UCSD-AML1 (cell line): ENCODE measurements around the gene BNIP3.
"Not testable (repeated sequence)": the region's sequence is repeated elsewhere in the genome, so short reads cannot be mapped to it uniquely, and the experiment has no call there.

Experiments used
- DNase-seq: peaks from one replicate; lab custom pipeline; 2025; ENCODE audit not compliant: unreplicated experiment; lab: John Stamatoyannopoulos, UW

BNIP3 gene

DNA sequence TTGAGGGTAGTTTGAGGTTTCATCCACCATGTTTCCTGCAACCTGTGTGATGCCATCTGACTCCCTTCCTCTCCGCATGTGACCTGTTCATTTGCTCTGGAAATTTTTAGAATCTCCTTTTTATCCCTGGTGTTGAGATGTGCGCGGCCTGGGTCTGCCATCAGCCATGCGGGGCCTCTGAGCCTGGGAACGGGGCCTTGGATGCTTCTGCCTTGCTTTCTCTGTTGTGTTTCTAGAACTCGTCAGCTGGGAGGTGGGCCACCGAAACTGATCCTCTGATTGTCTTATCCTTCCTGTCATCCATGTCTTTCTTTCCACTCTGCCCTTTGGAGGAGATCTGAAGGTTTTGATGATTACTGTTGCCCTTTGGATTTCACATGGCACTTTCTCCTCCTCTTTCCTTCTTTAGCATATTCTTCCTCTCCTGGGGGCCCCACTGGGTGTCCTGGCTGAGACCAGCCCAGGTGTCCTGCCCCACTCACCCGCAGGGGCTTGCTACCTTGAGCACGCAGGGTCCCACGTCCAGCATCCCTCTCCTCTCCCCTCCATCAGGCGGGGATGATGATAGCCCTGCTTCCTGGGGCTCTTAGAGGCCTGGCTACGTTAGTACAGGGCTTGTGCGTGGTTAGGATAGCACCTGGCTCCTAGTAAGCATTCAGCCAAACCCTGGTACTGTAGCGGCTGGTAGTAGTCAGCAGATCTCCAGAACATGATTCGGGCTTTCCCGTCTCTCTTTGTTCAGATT lies 51.0 kb downstream of the BNIP3 start:
- DNase-seq = no peak

DNA sequence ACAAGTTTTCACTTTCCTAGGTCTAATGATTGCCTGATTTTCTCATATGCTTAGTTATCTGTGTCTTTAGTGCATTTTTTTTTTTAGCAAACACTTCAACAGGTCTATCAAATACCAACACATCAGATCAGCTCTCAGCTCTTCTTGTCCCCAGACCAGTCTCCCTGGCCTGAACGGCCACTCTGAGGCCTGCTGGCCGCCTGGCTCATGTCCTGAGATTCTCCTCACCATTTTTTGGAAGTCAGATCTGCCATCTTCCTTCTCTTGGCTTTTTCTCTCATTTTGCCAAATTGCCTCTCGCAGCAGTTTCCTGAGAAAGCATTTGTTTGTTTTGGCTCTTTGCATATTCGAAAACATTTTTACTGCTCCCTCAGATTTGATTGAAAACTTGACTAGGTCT lies 51.6 kb downstream of the BNIP3 start:
- no peak for DNase-seq

DNA sequence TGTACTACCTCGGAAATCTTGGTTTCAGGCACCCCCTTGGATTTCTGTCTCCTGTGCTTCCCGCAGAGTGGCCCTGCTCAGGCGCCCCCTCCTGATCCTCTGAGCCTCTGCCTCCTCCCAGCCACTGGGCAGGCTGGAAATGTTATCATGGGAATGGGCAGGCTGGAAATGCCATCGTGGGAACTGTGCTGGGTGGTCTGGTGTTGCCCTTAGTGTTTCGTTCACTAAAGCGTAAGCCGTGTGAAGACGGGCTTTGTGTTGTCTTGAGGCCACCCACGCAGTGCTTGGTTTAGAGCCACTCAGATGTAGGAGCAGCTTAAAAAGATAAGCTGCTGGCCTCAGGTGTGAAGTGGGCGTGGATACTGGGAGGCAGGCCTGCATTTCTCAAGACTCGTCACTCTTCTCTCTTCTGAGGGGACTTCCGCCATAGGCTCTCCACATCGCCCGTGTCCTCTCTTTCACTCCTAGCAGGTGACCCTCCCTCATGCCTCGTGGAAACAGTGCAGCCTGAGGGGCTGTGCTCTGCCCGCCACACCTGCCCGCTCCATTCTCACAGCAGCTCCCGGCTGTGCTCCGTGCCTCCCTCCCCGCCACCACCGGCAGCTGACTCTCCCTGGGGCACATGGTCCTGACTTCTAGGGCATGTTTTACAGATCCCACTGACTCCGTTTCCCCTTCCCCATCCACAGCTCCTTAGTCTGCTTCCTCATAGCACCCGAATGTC lies 52.4 kb downstream of the BNIP3 start:
- DNase-seq = no peak

DNA sequence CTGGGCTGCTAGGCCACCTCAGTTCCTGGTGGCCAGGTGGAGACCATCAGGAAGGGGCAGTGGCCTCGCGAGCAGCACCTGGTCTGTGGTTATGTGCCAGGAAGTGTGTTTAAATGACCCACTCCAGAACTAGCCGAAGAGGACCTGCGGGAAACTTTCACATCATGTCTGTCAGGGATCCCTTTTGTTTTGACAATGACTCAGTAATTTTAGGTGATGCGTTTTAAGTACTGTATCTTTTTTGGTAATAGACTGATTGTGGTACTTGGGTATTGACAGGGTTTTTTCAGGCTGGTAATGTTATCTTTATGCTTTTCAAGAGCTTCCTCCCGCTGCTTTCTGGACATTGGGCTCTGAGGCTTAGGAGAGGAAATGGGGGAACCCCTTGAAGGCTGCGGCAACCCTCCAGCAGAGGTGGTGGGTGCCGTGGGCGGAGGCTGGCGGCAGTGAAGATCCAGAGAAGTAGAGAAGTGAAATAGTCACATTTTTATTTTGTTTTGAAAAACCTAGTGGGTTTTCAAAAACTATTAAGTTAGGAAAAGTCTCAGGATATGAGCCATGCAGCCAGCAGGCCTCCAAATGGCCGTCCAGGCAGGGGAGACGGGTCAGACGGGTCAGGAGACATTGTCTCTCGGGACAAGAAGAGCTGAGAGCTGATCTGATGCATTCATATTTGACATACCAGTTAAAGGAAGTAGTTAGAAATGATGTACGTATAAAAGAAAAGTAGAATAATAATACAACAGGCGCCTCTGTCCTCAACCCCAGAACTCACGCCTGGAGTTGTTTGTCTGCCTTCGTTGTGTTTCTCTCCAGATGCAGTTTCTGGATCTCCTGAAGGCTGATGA lies 53.3 kb downstream of the BNIP3 start:
- DNase-seq = no peak

DNA sequence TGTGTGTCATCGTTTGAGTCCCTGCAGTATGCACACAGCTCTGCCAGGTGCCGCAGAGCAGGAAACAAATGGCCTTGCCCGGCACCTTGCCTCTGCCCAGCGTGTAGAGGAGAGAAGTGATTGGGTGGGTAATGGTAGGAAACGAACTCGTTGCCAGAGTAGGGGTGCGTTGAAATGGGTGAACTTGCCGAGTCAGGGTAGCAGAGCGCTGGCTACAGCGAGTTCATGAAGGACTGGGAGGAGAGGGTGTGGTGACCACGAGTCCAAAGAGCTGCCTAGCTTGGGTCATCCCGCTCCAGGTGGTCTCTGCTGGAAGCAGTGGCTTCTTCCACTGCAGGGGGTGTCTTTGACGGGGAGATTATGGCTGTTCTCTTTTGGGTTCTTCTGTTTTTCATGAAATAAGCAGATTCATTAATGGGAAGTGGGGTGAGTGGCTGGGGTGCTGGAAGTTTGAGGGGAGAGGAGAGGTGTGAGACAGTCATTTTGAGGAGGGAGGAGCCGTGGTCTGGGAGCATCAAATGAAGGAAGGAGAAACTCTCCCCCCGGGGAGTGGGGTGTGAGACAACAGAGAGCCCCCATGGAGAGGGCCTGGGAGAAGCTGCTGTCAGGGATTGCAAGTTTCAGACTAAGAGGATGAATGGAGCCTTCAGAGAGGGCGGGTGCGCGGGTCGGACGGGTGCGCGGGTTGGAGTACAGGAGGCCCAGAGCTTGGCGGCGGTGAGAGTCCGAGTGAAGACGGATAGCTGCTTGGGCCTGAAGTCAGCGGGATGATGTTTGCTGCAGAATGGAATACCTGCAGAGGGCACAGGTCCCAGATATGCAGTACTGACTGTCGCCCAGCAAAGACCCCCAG lies 54.8 kb downstream of the BNIP3 start:
- no peak for DNase-seq

DNA sequence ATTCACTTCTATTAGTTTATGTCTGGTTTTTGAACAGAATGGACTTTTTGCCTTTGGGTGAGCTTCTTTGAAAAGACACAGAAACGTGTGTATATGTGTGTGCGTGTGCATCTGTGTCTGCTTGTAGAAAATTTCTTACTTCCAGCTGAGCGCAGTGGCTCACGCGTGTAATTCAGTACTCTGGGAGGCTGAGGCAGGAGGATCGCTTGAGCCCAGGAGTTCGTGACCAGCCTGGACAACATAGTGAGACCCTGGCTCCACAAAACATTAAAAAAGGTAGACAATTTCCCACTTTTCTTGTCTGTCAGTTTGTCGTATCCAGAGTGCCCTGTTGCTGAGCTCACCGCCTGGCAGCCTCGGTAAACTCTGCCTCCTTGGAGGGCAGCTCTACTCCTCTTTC lies 55.5 kb downstream of the BNIP3 start:
- DNase-seq = no peak

DNA sequence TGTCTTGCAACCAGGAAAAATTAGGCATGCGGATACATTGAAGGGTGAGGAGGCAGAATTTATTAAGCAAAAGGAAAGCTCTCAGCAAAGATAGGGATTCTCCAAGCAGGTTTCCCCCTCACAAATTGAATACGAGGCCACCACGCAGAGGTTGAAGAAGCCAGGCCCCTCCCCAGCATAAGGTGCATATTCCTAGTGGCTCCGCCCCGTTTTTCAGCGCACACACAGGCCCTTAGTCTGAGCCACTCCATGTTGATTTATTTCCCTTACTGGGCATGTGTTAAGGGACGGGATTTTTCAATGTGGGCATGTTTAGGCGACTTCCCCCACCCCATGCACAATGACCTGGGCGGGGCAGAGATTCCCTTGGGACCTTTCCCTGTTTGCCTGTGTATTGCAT lies 56.0 kb downstream of the BNIP3 start:
- no peak for DNase-seq

DNA sequence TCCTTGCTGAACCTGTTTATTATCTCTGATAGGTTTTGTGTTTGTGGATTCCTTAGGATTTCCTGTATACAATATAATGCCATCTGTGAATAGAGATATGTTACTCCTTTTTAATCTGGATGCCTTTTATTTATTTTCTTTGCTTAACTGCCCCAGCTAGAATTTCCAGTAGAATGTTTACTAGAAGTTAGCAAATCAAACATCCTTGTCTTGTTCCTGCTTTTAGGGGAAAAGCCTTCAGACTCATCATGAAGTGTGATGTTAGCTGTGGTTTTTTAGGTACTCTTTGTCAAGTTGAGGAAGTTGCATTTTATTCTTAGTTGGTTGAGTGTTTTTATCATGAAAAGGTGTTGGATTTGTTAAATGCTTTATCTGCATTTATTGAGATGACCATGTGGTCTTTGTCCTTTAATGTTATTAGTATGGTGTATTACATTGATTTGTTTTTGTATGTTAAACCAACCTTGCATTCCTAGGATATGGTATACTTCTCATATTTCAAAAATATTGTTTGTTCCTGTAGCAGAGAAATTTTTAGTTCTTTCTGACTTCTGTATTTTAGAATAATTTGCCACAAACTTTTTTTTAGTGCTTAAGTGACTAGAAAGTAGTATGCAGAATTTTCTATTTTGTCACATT lies 56.6 kb downstream of the BNIP3 start:
- no peak for DNase-seq

DNA sequence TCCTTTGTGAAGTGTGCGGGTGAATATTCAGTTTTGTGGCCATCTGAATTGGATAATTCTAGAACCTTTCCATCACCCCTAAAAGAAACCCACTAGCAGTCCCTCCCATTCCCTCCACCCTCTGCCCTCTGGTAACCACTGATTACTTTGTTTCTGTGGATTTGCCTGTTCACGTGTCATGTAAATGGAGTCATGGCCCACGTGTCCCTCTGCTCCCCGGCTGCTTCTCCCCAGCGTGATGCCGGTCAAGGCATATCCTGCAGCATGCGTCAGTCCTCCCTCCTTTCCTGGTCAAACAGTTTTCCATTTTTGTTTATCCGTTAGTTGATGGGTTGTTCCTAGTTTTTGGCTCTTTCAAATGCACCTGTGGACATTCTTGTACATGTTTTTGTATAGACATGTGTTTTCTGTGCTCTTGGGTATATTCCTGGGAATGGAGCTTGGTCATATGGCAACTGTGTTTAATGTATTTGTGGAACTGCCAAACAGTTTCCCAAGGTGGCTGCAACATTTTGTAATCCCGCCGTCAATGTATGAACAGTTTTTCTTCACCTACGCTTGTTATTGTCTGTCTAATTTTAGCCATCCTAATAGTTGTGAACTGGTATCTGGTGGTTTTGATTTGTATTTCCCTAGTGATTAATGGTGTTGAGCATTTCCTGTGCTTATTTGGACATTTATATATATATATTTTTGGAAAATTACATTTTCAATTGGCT lies 58.5 kb downstream of the BNIP3 start:
- DNase-seq = no peak

DNA sequence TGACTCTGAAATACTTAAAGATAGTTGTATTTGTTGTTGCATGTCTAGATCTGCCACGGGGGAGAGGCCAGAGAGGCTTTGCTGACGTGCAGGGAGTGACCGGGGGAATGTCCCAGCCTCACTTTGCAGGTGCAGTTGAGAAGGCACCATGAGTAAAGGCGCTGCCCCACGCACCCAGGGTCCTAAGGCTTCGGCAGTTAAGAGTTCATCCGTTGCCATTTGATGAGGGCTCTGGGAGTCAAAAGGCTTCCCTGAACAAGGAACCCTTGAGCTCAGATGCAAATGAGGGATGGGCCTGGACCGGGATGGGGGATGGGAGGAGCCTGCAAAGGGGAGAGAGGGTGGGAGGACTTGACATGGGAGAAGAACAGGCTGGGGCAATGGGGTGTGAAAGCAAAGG lies 60.5 kb downstream of the BNIP3 start:
- DNase-seq = no peak

DNA sequence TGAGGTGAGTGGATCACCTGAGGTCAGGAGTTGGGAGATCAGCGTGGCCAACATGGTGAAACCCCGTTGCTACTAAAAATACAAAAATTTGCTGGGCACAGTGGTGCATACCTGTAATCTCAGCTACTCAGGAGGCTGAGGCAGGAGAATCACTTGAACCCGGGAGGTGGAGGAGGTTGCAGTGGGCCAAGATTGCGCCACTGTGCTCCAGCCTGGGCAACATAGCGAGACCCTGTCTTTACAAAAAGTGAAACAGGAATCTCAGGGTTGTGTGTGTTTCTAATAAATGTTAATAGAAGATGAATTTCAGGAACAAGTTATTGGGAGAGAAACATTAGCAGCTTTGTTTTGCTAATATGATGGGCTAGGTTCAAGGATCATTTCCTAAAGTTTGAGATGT lies 61.0 kb downstream of the BNIP3 start:
- no peak for DNase-seq

DNA sequence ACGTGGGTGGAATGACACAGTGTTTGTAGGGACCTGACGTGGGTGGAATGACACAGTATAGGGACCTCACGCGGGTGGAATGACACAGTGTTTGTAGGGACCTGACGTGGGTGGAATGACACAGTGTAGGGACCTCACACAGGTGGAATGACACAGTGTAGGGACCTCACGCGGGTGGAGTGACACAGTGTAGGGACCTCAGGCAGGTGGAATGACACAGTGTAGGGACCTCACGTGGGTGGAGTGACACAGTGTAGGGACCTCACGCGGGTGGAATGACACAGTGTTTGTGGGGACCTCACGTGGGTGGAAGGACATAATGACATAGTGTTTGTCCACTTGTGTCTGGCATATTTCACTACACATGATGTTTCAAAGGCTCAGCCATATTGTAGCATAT lies 61.6 kb downstream of the BNIP3 start:
- DNase-seq = no peak

DNA sequence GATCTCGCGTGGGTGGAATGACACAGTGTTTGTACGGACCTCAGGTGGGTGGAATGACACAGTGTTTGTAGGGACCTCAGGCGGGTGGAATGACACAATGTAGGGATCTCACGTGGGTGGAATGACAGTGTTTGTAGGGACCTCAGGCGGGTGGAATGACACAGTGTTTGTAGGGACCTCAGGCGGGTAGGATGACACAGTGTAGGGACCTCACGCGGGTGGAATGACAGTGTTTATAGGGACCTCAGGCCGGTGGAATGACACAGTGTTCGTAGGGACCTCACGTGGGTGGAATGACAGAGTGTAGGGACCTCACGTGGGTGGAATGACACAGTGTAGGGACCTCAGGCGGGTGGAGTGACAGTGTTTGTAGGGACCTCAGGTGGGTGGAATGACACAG lies 62.3 kb downstream of the BNIP3 start:
- not testable (repeated sequence) for DNase-seq
